Epithelial cell of proximal tubule (primary cell): ENCODE results near the gene TMEM144. TPM values are rescaled to one million over a fixed set of nuclear protein-coding genes. Genes with fewer than 3 reads are reported as not detected.
A peak's percentile ranks its signal among the peaks of the same experiment; 100 is the strongest.
"Not testable (repeated sequence)": the region's sequence is repeated elsewhere in the genome, so short reads cannot be mapped to it uniquely, and the experiment has no call there.

Experiments used
- DNase-seq: peaks from one replicate; pipeline ENCODE4 v3.0.0-alpha.2; 2011; ENCODE audit warnings: low read depth
- H3K4me3 ChIP-seq: 2 replicates; pipeline ENCODE4 v1.5.1; 2011; ENCODE audit warnings: low read depth, mild to moderate bottlenecking, low read length
- CTCF ChIP-seq: conservative IDR thresholded peaks from 2 replicates; pipeline ENCODE4 v1.5.1; 2012; ENCODE audit warnings: low read depth, mild to moderate bottlenecking, low read length
- total RNA-seq: library from RNA; depleted of rRNA; stranded (reverse); fragments of >200 nt; gene quantifications from 2 replicates; pipeline ENCODE4 v1.2.3, GENCODE V29; 2015

Gene TMEM144
- total RNA-seq, 1 donor from 2014 or later = 2.9 TPM

- no peak for DNase-seq
- no peak for TF ChIP-seq CTCF
- no peak overlapping the region for H3K4me3 ChIP-seq
These were observed 44.0 kb downstream of the TMEM144 start for GRCh38 chr4:158254292-158254691.

- no peak overlapping the region for H3K4me3 ChIP-seq
- TF ChIP-seq CTCF = peak; percentile 78
- DNase-seq = peak; percentile 7
These were observed 45.5 kb downstream of the TMEM144 start for GRCh38 chr4:158255727-158256324.

- no peak overlapping the region for H3K4me3 ChIP-seq
- TF ChIP-seq CTCF = peak; percentile 44
- no peak for DNase-seq
These were observed 49.8 kb downstream of the TMEM144 start for GRCh38 chr4:158259955-158260575.

GRCh38 chr4:158261480-158261879 is 51.2 kb downstream of the TMEM144 start:
- DNase-seq = no peak
- TF ChIP-seq CTCF = no peak
- no peak overlapping the region for H3K4me3 ChIP-seq

DNA sequence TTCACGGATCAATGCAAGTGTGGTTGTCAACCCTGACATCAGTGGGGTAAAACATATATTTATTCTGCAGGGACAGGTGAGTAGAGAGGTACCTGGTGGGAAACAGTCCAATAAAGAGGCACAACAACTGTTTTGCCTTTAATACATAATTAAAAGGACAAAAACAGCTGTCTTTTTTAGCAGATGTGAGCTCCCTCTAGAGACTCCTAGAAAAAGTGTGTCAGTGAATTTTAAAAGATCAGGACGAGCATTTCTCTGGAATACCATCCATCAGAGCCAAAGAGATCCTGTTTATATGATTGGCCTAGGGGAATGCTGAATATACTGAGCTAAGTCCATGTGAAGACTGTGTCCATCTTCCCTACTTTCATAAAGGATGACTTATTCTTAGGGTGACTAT is 58.3 kb downstream of the TMEM144 start:
- no peak for DNase-seq
- TF ChIP-seq CTCF = peak; percentile 26
- H3K4me3 ChIP-seq = no peak overlapping the region

GRCh38 chr4:158274636-158275035 is 64.3 kb downstream of the TMEM144 start:
- no peak for DNase-seq
- no peak overlapping the region for H3K4me3 ChIP-seq
- TF ChIP-seq CTCF = no peak

DNA sequence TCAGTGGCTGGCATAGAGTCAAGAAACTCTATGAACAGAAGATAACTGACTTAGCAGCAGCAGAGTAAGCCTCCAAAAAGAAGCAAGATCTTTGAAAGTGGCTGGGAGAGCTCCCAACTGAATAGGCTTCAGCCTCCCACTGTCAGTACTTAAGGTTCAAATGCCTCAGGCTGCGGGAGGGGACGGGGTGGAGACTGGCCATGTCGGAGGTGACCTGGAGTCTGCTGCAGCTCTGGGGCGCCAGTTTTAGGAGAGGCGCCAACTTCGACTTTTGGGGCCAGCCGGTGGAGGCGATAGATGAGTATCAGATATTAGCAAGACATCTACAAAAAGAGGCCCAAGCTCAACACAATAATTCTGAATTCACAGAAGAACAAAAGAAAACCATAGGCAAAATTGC is 67.3 kb downstream of the TMEM144 start:
- no peak for DNase-seq
- TF ChIP-seq CTCF = no peak
- no peak overlapping the region for H3K4me3 ChIP-seq

GRCh38 chr4:158279052-158279451 is 68.8 kb downstream of the TMEM144 start:
- DNase-seq, H3K4me3 ChIP-seq: not testable (repeated sequence)
